ENCODE data around the gene TTC39A.

DNA sequence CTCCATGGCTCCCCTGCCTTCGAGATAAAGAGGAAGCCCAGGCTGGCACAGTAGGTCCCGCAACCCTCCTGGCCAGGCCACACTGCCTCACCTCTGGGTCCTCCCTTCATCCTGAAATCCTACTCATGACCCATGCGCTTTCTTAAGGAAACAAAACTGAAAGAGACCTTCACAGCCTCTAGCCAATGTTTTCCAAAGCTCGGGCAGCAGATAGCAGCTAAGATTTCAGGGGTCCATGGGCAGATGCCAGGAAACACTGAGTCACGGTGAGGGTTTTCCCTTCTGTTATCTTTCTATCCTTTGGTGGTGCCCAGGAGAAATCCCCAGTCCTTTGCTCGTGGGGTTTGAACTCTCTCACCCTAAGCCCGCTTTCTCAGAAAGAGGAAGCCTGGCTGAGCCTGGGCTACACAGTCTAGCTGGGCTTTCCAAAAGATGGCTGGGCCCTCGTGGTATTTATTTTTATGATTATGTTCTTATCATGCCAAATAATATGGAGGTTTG is 26.6 kb downstream of the TTC39A start:
- TF ChIP-seq CTCF (IDR thresholded peaks at IDR 0.05) (no peak), POLR2A (IDR thresholded peaks at IDR 0.05) (no peak)

Data from uterus (tissue), 2 donors.